A673 (cell line): Measurements from ENCODE around the gene PTPRK.

Experiments used
- CTCF ChIP-seq: fragments of 300-800, 200-600 bp; sonication (generic); conservative IDR thresholded peaks from 2 replicates; pipeline ENCODE4 v1.5.1; 2017; ENCODE audit warnings: low read depth, mild to moderate bottlenecking, antibody characterized with exemption, low read length, moderate library complexity, mixed read lengths
- EZH2 ChIP-seq: fragments of 200-600 bp; sonication (generic); IDR thresholded peaks from 2 replicates; pipeline ENCODE4 v1.6.1; 2017; ENCODE audit warnings: borderline replicate concordance, low read depth, mild to moderate bottlenecking, mixed read lengths, antibody characterized with exemption, low read length; ENCODE audit not compliant: poor library complexity, severe bottlenecking

- TF ChIP-seq CTCF (no peak), EZH2 (no peak)
Measured at GRCh38 chr6:128478230-128479047, 42.0 kb downstream of the PTPRK start.
